K562 (cell line): ENCODE results near the gene SIDT2. TPM values are rescaled to one million over a fixed set of nuclear protein-coding genes. Genes with fewer than 3 reads are reported as not detected.
"Not testable (repeated sequence)": the region's sequence is repeated elsewhere in the genome, so short reads cannot be mapped to it uniquely, and the experiment has no call there.

Experiments
- ATAC-seq: fragments of 200-7000 bp; cut with Tn5 transposase; 3 replicates; pipeline ENCODE4 v1.9.1; 2020; ENCODE audit warnings: moderate library complexity
- BruUV-seq: library from RNA; stranded (reverse); fragments of 400-500 nt; replicated peaks from 2 replicates; lab custom pipeline; 2021; lab: Mats Ljungman, UMichigan
- CTCF ChIA-PET: fragments of 300-600 bp; formaldehyde crosslinking; extraction: SDS; loops from one replicate; lab custom pipeline; 2021; ENCODE audit warnings: low intra/inter-chr PET ratio; lab: Yijun Ruan, JAX
- POLR2A ChIA-PET: fragments of 300-600, 350-650 bp; sonication (Branson Sonifier 250); formaldehyde crosslinking; extraction: SDS; loops from one replicate; lab custom pipeline; 2021; ENCODE audit warnings: antibody characterized with exemption, inconsistent platforms; lab: Yijun Ruan, JAX
- DNase-seq, 4 experiments: peaks; one replicate each; pipeline versions ENCODE4 v3.0.0 to v3.0.0-alpha.2; 2011 to 2018; ENCODE audit warnings: low spot score in 3 of 4, mixed read lengths in 3 of 4; ENCODE audit errors: extremely low read depth in 1 of 4
- FAIRE-seq: peaks from 2 replicates; lab custom pipeline; 2011; peaks lifted over from hg19 to GRCh38; lab: Jason Lieb, UNC
- H2AFZ ChIP-seq: 2 replicates; pipeline ENCODE4 v1.6.0; 2011; ENCODE audit warnings: low read depth, low read length, control low read depth, inconsistent platforms
- H3K27ac ChIP-seq: fragments of 200-600 bp; 3 replicates; pipeline ENCODE4 v1.8.0; 2011; ENCODE audit warnings: low read depth, mild to moderate bottlenecking, control low read depth, inconsistent platforms, low read length, moderate library complexity, mixed read lengths; ENCODE audit errors: extremely low read depth
- H3K27me3 ChIP-seq, 2 experiments: fragments of 300-600 bp in 1 of 2; 2 replicates in 1 of 2; 3 replicates in 1 of 2; pipeline versions ENCODE4 v1.6.0 to v1.8.0; 2011; ENCODE audit warnings: inconsistent platforms in 2 of 2, low read length in 2 of 2, mild to moderate bottlenecking in 1 of 2, mixed read lengths in 1 of 2, moderate library complexity in 1 of 2; ENCODE audit not compliant: control insufficient read depth in 2 of 2, insufficient read depth in 2 of 2
- H3K36me3 ChIP-seq: fragments of 300-600 bp; 3 replicates; pipeline ENCODE4 v1.8.0; 2011; ENCODE audit warnings: mild to moderate bottlenecking, low read length, inconsistent platforms; ENCODE audit not compliant: control insufficient read depth, insufficient read depth
- H3K4me1 ChIP-seq, 2 experiments: fragments of 200-600 bp in 1 of 2; replicated peaks in 1 of 2; 2 replicates in 1 of 2; 3 replicates in 1 of 2; pipeline versions ENCODE4 v1.5.1 to v1.8.0; 2011; ENCODE audit warnings: inconsistent platforms in 2 of 2, low read length in 2 of 2, mild to moderate bottlenecking in 1 of 2, mixed read lengths in 1 of 2, moderate library complexity in 1 of 2; ENCODE audit not compliant: control insufficient read depth in 2 of 2, insufficient read depth in 2 of 2
- H3K4me2 ChIP-seq: 2 replicates; pipeline ENCODE4 v1.6.1; 2011; ENCODE audit warnings: low read length, control low read depth, inconsistent platforms, mixed read lengths; ENCODE audit not compliant: insufficient read depth
- H3K4me3 ChIP-seq: fragments of 200-600 bp; sonication (generic), shearing (Covaris generic); 2 replicates; pipeline ENCODE4 v1.5.1; 2016; ENCODE audit warnings: control low read depth, inconsistent platforms
- H3K79me2 ChIP-seq: fragments of 200-600 bp; 3 replicates; pipeline ENCODE4 v1.8.0; 2011; ENCODE audit warnings: low read length, inconsistent platforms; ENCODE audit not compliant: control insufficient read depth, insufficient read depth
- H3K9ac ChIP-seq, 2 experiments: 2 replicates each; pipeline versions ENCODE4 v1.6.0 to v1.6.1; 2011; ENCODE audit warnings: low read depth in 2 of 2, low read length in 2 of 2, control low read depth in 1 of 2, inconsistent platforms in 1 of 2, mild to moderate bottlenecking in 1 of 2, mixed read lengths in 1 of 2; ENCODE audit not compliant: insufficient read depth in 1 of 2
- H3K9me1 ChIP-seq: one replicate; pipeline ENCODE4 v1.6.0; 2011; ENCODE audit warnings: inconsistent platforms, mild to moderate bottlenecking, low read length, moderate library complexity; ENCODE audit not compliant: control insufficient read depth, insufficient read depth
- H3K9me3 ChIP-seq: replicated peaks from 2 replicates; pipeline ENCODE4 v1.5.1; 2011; ENCODE audit warnings: low read depth, low read length, inconsistent platforms; ENCODE audit not compliant: control insufficient read depth, insufficient read depth
- H4K20me1 ChIP-seq: replicated peaks from 2 replicates; pipeline ENCODE4 v1.6.1; 2011; ENCODE audit warnings: low read length, inconsistent platforms, mixed read lengths; ENCODE audit not compliant: control insufficient read depth, insufficient read depth
- JUND ChIP-seq, 2 experiments: IDR thresholded peaks; 2 replicates in 1 of 2; 3 replicates in 1 of 2; pipeline ENCODE4 v1.6.1; 2011; ENCODE audit warnings: borderline replicate concordance in 2 of 2, low read depth in 2 of 2, low read length in 2 of 2, improper control_type of control experiment in 1 of 2, missing biosample characterization in 1 of 2, missing genetic modification characterization in 1 of 2, missing genetic modification reagents in 1 of 2
- KLF10 ChIP-seq: fragments of 250-450 bp; sonication (Bioruptor Pico); IDR thresholded peaks from 2 replicates; pipeline ENCODE4 v1.6.1; 2021; ENCODE audit warnings: matching md5 sums
- NBN ChIP-seq: fragments of 450-650 bp; IDR thresholded peaks from 2 replicates; pipeline ENCODE4 v1.6.1; 2016; ENCODE audit warnings: low read depth, mild to moderate bottlenecking
- POLR2AphosphoS5 ChIP-seq: IDR thresholded peaks from 2 replicates; pipeline ENCODE4 v1.6.1; 2011; ENCODE audit warnings: mild to moderate bottlenecking, low read depth, low read length, moderate library complexity; ENCODE audit not compliant: control insufficient read depth, insufficient read depth
- TBL1XR1 ChIP-seq, 2 experiments: IDR thresholded peaks; 2 replicates each; pipeline ENCODE4 v1.6.1; 2012; ENCODE audit warnings: improper control_type of control experiment in 2 of 2, low read length in 2 of 2, mild to moderate bottlenecking in 1 of 2
- TOE1 ChIP-seq, 2 experiments: fragments of 450-650 bp in 1 of 2; sonication (generic) in 1 of 2; formaldehyde crosslinking in 1 of 2; IDR thresholded peaks; 2 replicates each; pipeline versions ENCODE4 v1.7.1 to v1.8.0; 2016 to 2022; ENCODE audit warnings: borderline replicate concordance in 2 of 2, mild to moderate bottlenecking in 2 of 2, antibody characterized with exemption in 1 of 2, inconsistent platforms in 1 of 2, low read depth in 1 of 2, missing genetic modification reagents in 1 of 2, moderate library complexity in 1 of 2
- WGBS: fragments of 100-300 bp; shearing (Covaris generic); methylation state at CpG from one replicate; pipeline ENCODE4 v1.1.6; 2016; ENCODE audit warnings: low coverage, mixed read lengths; ENCODE audit not compliant: insufficient coverage; ENCODE audit errors: missing lambda C conversion rate; 5-methylcytosine and 5-hydroxymethylcytosine counted together
- in situ Hi-C: fragments of 300-500 bp; cut with MboI; formaldehyde crosslinking; loops from 4 replicates; pipeline ENCODE4 v1.15.0; 2018; ENCODE audit warnings: inconsistent platforms, mixed read lengths
- intact Hi-C: fragments of 100-400 bp; cut with micrococcal nuclease; formaldehyde crosslinking; loops from 2 replicates; pipeline ENCODE4 v1.14.2; 2022
- polyA plus RNA-seq, 8 experiments: library from polyadenylated mRNA; depleted of rRNA in 4 of 8; stranded (reverse) in 5 of 8; unstranded in 3 of 8; fragments of >200 nt; fragmentation: Nextera tagmentation in 2 of 8; fragmentation: Illumina TruSeq in 1 of 8; extraction: Ambion mirVana in 2 of 8; extraction: Trizol in 1 of 8; gene quantifications; 2 replicates each; pipeline versions ENCODE4 v1.2.1 to v1.2.3, GENCODE V29; 2011 to 2014; ENCODE audit warnings: inconsistent platforms in 1 of 8, missing spikeins in 1 of 8
- total RNA-seq, 7 experiments: library from RNA; depleted of rRNA in 6 of 7; stranded (reverse); fragments of >200 nt in 6 of 7; fragmentation: Illumina TruSeq in 2 of 7; extraction: Trizol in 2 of 7; gene quantifications; 2 replicates each; pipeline versions ENCODE4 v1.2.1 to v1.2.3, GENCODE V29; 2011 to 2021; ENCODE audit warnings: low replicate concordance in 1 of 7
- TF ChIP-seq, protein P1 (sequence below): sonication (generic); formaldehyde crosslinking; IDR thresholded peaks from 2 replicates; pipeline ENCODE4 v1.8.0; 2022; ENCODE audit warnings: missing genetic modification reagents, mild to moderate bottlenecking, moderate library complexity, borderline replicate concordance
- TF ChIP-seq, protein P2 (sequence below): fragments of 450-650 bp; IDR thresholded peaks from 2 replicates; pipeline ENCODE4 v1.6.1; 2016
- TF ChIP-seq, protein P3 (sequence below): fragments of 250-450 bp; sonication (Bioruptor Pico); IDR thresholded peaks from 2 replicates; pipeline ENCODE4 v1.5.0; 2021; ENCODE audit warnings: mild to moderate bottlenecking, borderline replicate concordance
- TF ChIP-seq, protein P4 (sequence below): IDR thresholded peaks from 3 replicates; pipeline ENCODE4 v1.6.1; 2011; ENCODE audit warnings: borderline replicate concordance, mild to moderate bottlenecking; ENCODE audit not compliant: insufficient read length, insufficient read depth

The SIDT2 gene
- total and polyA plus RNA-seq, 9 of the 15 experiments (the other 6 are each of a cell fraction or from before 2014, with no cell fraction given) = 2.4 to 20.2 (median 6.5) TPM

DNA sequence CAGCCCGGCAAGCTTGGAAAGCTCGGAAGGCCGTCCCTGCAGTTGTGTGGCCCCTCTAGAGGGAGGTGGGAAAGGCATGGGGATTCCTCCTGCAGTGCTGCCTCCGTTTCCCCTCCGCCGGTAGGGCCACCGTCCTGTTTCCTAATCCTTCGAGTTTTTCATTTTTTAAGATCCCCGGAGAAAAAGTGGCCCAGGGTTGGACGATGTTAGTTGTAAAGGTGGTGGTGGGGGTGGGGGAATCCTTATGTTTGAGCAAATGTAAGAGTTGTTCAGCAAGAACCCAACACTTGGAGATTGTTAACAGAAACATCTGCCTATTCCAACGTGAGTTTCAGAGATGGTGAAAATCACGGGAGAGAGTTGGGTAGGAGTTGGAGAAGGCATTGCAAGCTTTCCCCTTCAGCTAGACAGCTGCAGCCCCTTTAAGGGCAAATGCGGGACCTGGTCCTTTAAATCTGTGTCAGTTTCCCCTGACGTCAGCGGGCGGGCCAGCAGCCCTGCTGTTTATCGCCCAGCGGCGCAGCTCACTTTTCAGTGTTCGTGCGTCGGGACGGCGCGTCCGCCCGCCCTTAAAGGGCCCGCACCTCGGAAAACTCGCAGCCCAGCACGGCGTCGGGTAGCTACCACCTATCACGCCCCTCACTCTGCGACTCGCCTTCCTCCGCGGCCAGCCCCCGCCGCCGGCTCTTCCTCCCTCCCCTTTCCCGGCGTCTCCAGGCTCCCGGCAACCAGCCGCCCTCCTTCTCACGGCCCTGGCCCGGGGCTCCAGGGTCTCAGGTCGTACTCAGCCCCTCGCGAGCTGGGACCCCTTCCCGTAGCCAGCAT is at the start of gene SIDT2 (continued):
- TF ChIP-seq, protein P1, sequence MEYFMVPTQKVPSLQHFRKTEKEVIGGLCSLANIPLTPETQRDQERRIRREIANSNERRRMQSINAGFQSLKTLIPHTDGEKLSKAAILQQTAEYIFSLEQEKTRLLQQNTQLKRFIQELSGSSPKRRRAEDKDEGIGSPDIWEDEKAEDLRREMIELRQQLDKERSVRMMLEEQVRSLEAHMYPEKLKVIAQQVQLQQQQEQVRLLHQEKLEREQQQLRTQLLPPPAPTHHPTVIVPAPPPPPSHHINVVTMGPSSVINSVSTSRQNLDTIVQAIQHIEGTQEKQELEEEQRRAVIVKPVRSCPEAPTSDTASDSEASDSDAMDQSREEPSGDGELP (CRISPR knock-in tag) = peak; percentile 83
- TF ChIP-seq, protein P2, sequence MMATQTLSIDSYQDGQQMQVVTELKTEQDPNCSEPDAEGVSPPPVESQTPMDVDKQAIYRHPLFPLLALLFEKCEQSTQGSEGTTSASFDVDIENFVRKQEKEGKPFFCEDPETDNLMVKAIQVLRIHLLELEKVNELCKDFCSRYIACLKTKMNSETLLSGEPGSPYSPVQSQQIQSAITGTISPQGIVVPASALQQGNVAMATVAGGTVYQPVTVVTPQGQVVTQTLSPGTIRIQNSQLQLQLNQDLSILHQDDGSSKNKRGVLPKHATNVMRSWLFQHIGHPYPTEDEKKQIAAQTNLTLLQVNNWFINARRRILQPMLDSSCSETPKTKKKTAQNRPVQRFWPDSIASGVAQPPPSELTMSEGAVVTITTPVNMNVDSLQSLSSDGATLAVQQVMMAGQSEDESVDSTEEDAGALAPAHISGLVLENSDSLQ = peak; percentile 62
- peak in 1 of 2 experiments; percentile 32; a peak in 1 of 4 replicates for TF ChIP-seq TBL1XR1 (IDR thresholded peaks at IDR 0.05; ENCODE audit: low read length in 2 of 2)
- TF ChIP-seq JUND (IDR thresholded peaks at IDR 0.05; ENCODE audit: borderline replicate concordance, low read depth, low read length) = peak; percentile 88
- peak; percentile 88; the same call in 2 of the 3 replicates for TF ChIP-seq JUND (tag; IDR thresholded peaks at IDR 0.05; ENCODE audit: borderline replicate concordance, low read depth, low read length)
- TF ChIP-seq, protein P3, sequence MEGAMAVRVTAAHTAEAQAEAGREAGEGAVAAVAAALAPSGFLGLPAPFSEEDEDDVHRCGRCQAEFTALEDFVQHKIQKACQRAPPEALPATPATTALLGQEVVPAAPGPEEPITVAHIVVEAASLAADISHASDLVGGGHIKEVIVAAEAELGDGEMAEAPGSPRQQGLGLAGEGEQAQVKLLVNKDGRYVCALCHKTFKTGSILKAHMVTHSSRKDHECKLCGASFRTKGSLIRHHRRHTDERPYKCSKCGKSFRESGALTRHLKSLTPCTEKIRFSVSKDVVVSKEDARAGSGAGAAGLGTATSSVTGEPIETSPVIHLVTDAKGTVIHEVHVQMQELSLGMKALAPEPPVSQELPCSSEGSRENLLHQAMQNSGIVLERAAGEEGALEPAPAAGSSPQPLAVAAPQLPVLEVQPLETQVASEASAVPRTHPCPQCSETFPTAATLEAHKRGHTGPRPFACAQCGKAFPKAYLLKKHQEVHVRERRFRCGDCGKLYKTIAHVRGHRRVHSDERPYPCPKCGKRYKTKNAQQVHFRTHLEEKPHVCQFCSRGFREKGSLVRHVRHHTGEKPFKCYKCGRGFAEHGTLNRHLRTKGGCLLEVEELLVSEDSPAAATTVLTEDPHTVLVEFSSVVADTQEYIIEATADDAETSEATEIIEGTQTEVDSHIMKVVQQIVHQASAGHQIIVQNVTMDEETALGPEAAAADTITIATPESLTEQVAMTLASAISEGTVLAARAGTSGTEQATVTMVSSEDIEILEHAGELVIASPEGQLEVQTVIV (CRISPR knock-in tag) = no peak
- no peak for TF ChIP-seq NBN
- TF ChIP-seq TOE1 (IDR thresholded peaks at IDR 0.05; ENCODE audit: borderline replicate concordance) = peak; percentile 94
- no peak for TF ChIP-seq TOE1 (CRISPR knock-in tag; IDR thresholded peaks at IDR 0.05; ENCODE audit: borderline replicate concordance, low read depth)
- TF ChIP-seq POLR2AphosphoS5 = no peak
- TF ChIP-seq, protein P4, sequence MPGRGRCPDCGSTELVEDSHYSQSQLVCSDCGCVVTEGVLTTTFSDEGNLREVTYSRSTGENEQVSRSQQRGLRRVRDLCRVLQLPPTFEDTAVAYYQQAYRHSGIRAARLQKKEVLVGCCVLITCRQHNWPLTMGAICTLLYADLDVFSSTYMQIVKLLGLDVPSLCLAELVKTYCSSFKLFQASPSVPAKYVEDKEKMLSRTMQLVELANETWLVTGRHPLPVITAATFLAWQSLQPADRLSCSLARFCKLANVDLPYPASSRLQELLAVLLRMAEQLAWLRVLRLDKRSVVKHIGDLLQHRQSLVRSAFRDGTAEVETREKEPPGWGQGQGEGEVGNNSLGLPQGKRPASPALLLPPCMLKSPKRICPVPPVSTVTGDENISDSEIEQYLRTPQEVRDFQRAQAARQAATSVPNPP = no peak
- no peak for TF ChIP-seq KLF10 (CRISPR knock-in tag)

DNA sequence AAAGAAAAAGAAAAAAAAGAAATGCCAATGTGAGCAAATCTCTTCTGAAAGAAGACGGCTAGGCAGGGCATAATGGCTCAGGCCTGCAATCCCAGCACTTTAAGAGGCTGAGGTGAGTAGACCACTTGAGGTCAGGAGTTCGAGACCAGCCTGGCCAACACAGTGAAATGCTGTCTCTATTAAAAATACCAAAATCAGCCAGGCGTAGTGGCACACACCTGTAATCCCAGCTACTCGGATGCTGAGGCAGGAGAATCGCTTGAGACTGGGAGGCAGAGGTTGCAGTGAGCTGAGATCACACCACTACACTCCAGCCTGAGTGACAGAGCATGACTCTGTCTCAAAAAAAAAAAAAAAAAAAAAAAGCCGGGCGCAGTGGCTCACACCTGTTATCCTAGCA is 48.1 kb upstream of the SIDT2 start:
- POLR2A ChIA-PET, H3K9ac ChIP-seq, CTCF ChIA-PET, H3K9me1 ChIP-seq, BruUV-seq, H3K36me3 ChIP-seq, intact Hi-C loops, H3K4me1 ChIP-seq, H3K9me3 ChIP-seq, H2AFZ ChIP-seq, H4K20me1 ChIP-seq, H3K27ac ChIP-seq, FAIRE-seq, H3K4me3 ChIP-seq, in situ Hi-C loops, H3K4me2 ChIP-seq, DNase-seq, H3K79me2 ChIP-seq, ATAC-seq: not testable (repeated sequence)
- peaks cover 4 to 14% of the 10 kb centered on the region in 2 experiments; a peak in 4 of 5 replicates for H3K27me3 ChIP-seq
- WGBS = 26% methylated on average over 5 of the region's 7 CpGs
